Mammary epithelial cell (primary cell): Measurements from ENCODE around the gene CCS.

Experiments used
- CTCF ChIP-seq, 2 donors: IDR thresholded peaks in 1 of 2; conservative IDR thresholded peaks in 1 of 2; 2 replicates each; pipeline ENCODE4 v1.5.1; 2011 to 2012; ENCODE audit warnings: inconsistent platforms in 2 of 2, low read length in 2 of 2, mild to moderate bottlenecking in 2 of 2, control low read depth in 1 of 2, low read depth in 1 of 2; ENCODE audit not compliant: insufficient read depth in 1 of 2; ENCODE audit errors: extremely low read depth in 1 of 2
- EZH2 ChIP-seq: IDR thresholded peaks from 2 replicates; pipeline ENCODE4 v1.6.1; 2012; ENCODE audit warnings: low read length, inconsistent platforms, borderline replicate concordance

- no peak for TF ChIP-seq CTCF (conservative IDR thresholded peaks at IDR 0.05 in 1 of 2, IDR thresholded peaks at IDR 0.05 in 1 of 2; ENCODE audit: extremely low read depth in 1 of 2, insufficient read depth in 1 of 2, low read depth in 1 of 2, low read length in 2 of 2)
- TF ChIP-seq EZH2 = no peak
Observed at GRCh38 chr11:66561975-66562248, 31.1 kb upstream of the CCS start.
